NOMO-1 treated with DMSO at 0.1 percent for 48 hours (cell line): ENCODE results near the gene UBFD1.
"Not testable (repeated sequence)": the region's sequence is repeated elsewhere in the genome, so short reads cannot be mapped to it uniquely, and the experiment has no call there.

Source experiments
- DNase-seq: peaks from one replicate; lab custom pipeline; 2025; ENCODE audit not compliant: unreplicated experiment; lab: John Stamatoyannopoulos, UW

The UBFD1 gene

DNA sequence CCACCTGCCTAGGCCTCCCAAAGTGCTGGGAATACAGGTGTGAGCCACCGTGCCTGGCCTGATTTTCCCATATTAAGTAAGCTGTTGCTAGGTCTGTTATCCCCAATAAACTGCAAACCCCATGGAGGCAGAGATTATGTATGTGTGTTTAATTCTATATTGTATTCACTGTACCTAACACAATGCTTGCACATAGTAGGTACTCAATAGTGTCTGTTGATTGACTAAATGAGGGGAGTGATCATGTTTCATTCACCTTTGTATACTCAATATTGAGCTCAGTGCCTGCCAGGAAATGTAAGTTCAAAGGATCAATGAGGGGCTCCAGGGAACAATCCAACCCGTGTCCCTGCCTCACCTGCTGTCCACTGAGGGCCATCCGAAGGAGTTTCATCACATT, 32.6 kb upstream of the UBFD1 start:
- no peak for DNase-seq

DNA sequence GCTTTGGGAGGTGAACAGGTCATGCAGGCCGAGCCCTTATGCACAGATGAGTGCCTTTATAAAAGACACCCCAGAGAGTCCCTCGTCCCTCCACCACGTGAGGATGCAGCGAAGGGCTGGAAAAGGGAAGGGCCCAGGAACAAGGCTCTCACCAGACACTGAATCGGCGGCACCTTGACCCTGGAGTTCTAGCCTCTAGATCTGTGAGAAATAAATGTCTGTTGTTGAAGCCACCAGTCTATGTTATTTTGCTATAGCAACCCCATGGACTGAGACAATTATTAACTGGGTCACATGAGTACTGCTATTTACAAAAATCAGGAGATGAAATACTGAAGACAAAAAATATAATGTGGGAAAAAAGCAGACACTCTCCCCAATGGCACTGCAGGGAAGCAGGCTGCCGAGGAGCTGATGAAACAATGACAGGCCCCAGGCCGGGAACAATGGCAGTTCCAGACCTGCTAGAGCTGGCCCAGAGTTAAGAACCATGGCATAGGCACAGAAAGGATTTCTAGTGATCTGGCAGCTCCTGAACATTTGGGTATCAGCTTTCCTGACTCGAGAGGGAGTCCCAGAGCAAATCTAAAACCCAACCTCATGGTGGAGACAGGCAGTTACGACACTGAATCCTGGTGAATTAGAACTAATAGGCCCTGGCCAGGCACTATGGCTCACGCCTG, 29.4 kb upstream of the UBFD1 start:
- no peak for DNase-seq

DNA sequence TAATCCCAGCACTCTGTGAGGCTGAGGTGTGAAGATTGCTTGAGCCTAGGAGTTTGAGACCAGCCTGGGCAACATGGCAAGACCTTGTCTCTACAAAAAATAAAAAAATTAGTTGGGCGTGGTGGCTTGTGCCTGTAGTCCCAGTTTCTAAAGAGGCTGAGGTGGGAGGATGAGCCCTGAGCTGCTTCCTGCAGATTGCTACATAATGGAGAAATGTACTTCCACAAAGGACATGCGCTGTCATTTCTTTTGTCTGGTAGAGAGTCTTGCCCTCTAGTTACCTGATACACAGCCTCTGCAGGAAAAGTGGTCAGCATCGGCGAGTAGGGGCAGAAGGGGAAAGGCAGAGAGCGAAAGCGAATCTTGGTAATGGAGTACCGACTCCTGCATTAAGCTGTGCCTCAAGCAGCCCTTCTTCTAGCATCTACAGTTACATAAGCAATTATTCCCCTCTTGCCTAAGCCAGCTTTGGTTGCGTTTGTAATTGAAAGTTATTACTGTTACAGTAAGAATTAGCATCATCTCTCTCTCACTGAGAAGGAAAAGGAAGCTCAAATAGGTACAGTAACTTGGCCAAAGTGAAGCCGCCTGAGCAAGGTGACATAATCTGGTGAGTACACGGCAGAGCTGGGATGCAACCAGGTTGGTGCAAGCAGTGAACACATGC, 28.8 kb upstream of the UBFD1 start:
- peak; percentile 57 for DNase-seq

DNA sequence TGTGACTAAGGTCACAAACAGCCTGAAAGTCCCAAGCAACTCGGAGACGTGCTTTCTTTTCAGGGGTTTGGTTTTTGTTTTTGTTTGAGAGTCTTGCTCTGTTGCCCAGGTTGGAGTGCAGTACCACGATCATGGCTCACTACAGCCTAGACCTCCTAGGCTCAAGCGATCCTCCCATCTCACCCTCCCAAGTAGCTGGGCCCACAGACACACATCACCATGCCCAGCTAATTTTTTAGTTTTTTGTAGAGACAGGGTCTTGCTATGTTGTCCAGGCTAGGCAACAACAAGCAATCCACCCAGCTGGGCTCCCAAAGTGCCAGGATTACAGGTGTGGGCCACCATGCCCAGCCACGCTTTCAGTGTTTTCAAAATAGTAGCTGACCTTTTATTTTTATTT, 27.5 kb upstream of the UBFD1 start:
- no peak for DNase-seq

DNA sequence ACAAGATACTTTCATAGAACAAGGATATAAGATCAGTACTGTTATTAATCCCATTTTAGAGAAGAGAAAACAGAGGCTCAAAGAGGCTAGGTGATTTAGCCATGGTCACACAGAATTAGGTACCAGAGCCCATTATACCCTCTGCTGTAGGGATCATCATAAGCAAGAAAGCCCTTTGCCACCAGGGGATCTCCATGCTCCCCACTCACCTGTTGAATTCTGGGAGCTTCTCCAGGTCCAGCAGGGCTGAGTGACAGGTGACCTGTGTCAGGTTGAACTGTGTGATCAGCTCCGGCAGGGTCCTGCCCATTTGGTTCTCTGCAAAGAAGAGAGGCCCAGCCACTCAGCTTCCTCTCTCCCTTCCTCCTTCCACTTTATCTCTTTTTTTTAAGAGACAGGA, 25.1 kb upstream of the UBFD1 start:
- DNase-seq: no peak

DNA sequence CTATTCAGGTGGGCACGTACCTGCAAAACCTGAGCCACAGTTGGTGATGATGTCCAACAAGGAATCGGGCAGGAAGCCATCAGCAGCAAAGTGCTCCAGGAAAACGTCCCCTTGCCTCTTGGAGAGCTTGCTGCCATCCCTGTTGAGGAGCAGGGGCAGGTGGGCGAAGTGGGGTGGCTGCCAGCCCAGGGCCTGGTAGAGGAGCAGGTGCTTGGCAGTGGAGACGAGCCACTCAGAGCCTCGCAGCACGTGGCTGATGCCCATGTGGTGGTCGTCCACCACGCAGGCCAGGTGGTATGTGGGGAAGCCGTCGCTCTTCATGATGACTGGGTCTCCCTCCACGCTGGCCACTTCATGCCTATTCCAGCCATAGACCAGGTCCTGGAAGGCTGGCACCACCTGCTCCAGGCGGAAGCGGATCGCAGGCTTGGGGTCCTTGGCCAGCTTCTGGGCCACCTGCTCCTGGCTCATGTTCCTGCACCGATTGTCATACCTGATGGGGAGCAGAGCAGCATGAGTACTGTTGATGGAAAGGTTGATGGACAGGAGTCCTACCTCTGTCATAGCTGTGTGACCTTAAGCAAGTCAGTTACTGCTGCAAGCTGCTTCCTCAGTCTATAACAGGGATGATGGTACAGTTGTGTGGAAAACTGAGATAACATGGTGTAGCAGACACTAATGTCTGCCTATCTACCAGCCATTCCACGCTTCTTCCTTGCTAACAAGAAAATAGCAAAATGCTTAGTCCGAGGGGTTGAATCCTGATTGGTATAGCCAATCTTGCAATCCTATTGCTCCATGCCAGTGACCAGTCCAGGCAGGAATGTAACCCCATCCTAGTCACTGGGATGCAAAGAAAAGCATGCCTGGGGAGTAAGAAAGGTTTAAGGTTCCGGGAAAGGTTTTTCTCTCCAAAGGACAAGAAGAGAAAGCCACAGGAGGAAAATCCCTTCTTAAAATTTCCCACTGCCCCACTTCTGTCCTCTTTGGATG, 22.4 kb upstream of the UBFD1 start:
- DNase-seq: no peak

GRCh38 chr16:23535901-23536300, 21.6 kb upstream of the UBFD1 start:
- no peak for DNase-seq

DNA sequence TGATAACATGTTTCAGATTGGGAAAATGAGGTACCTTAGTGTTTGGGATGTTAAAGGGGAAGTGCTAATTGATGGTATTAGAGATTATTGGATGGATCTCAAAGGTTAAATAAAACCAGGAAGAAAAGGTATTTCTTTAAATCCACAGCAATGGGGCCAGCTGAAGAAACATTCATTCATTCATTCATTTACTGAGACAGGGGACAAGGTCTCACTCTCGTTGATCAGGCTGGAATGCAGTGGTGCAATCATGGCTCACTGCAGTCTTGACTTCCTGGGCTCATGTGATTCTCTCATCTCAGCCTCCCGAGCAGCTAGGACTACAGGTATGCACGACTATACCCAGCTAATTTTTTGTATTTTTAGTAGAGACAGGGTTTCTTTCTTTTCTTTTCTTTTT, 20.1 kb upstream of the UBFD1 start:
- DNase-seq: no peak

DNA sequence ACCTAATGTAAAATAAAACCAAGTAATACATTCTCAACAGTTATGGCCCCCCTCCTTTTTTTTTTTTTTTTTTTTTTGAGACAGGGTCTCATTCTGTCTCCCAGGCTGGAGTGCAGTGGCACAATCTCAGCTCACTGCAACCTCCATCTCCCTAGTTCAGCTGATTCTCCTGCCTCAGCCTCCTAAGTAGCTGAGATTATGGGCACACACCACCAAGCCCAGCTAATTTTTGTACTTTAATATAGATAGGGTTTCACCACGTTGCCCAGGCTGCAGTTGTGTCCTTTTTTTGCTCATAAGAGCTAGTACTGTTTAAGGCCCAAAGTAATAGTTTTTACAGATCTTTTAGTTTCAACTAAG, 18.6 kb upstream of the UBFD1 start:
- no peak for DNase-seq

DNA sequence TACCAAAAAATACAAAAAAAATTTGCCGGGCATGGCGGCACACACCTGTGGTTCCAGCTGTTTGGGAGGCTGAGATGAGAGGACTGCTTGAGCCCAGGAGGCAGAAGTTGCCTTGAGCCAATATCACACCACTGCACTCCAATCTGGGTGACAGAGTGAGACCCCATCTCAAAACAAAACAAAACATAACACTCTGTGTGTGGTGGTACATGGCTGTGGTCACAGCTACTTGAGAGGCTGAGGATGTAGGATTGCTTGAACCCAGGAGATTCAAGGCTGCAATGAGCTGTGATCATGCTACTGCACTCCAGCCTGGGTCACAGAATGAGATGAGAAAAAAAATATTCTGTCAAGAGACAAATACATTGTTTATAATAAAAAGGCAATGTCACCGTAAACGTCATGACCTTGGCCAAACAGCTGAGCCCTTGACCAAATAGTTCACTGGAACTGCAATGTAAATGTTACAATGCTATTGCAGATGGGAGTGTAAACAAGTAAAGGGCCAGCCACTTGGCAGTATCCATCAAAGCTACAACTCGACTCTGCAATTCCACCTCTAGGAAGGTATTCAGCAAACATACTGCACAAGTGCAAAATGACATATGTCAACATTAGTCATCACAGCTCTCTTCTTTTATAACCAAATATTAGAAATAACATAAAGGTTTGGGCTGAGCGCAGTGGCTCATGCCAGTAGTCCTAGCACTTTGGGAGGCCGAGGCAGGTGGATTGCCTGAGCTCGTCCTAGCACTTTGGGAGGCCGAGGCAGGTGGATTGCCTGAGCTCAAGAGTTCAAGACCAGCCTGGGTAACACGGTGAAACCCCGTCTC, 17.3 kb upstream of the UBFD1 start:
- DNase-seq: no peak

DNA sequence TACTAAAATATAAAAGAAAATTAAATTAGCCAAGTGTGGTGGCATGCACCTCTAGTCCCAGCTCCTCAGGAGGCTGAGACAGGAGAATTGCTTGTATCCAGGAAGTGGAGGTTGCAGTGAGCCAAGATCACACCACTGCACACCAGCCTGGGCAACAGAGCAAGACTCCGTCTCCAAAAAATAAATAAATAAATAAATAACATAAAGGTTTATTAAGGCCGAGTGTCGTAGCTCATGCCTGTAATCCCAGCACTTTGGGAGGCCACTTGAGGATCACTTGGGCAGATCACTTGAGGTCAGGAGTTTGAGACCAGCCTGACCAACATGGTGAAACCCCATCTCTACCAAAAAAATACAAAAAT, 16.7 kb upstream of the UBFD1 start:
- DNase-seq: not testable (repeated sequence)

DNA sequence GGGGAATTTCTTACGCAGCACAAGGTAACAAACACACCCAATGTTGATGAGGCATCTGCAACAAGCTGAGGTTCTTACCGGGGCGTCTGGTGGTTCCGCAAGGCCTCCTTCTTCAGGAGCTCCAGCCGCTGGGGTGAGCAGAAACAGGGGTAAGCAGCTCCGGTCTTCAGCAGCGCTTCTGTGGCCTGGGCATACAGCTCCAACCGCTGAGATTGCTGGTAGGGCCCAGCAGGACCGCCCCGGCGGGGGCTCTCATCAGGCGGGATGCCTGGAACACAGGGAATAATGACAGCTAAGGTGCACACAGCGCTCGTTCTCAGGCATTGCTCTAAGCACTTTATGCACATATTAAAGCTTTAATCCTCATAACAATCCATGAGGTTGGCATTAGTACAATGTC, 13.1 kb upstream of the UBFD1 start:
- DNase-seq: no peak

DNA sequence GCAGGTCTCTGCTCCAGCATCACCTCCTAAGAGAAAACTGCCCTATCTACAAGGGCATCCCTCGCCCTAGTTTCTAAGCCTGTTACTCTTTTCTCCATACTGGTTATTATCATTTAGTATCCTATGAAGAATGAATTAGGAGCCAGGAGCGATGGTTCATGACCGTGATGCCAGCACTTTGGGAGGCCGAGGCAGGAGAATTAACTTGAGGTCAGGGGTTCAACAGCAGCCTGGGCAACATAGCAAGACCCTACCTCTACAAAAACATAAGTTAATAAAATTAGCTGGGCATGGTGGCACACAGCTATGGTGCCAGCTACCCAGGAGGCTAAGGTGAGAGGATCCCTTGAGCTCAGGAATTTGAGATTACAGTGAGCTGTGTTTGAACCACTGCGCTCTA, 7.6 kb upstream of the UBFD1 start:
- DNase-seq: no peak

GRCh38 chr16:23552161-23552560, 5.4 kb upstream of the UBFD1 start:
- no peak for DNase-seq

GRCh38 chr16:23554536-23554935, 3.0 kb upstream of the UBFD1 start:
- DNase-seq: no peak

GRCh38 chr16:23557779-23558702, 514 bp downstream of the UBFD1 start:
- no peak for DNase-seq

GRCh38 chr16:23561586-23561985, 4.1 kb downstream of the UBFD1 start:
- no peak for DNase-seq

DNA sequence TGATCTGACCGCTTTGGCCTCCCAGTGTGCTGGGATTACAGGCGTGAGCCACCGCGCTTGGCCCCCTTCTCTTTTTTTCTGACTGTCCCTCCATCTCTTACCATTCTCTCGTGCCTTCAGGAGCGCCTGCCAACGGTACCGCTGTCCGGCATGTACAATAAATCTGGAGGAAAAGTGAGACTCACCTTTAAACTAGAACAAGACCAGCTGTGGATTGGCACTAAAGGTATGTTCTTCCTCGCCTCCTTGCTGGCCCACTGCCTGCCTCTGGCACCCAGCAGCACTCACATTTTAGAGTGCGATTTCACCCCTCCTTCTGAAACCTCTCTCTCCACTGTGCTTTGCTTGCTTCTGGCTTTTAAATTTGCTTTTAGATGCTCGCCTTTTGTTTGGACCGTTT, 5.0 kb downstream of the UBFD1 start:
- no peak for DNase-seq

DNA sequence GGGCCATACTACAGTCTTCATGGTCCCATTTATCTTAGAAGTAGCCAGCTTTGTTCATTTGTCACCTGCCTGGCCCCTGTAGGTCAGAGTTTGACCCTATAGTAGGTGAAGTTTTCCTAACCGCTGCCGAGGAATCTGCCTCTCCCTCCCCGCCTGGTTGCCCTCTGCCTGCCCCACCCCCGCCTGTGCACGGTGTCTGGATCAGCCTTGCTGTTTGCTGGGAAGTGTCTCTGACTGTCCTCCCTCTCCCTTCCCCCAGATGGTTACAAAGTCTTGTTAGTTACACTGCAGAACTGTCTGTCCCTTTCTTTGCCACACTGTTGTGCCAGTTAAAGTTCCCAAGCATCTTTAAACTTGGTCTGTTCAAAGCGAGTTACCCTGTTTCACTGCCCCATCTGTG, 5.7 kb downstream of the UBFD1 start:
- DNase-seq: no peak
